HG03097 (cell line): ENCODE measurements around the gene CDR2L.
"Not testable (repeated sequence)": the region's sequence is repeated elsewhere in the genome, so short reads cannot be mapped to it uniquely, and the experiment has no call there.

Experiments
- ATAC-seq: cut with Tn5 transposase; IDR thresholded peaks from one replicate; pipeline ENCODE4 v1.9.1; 2021; ENCODE audit not compliant: unreplicated experiment, low FRiP score

CDR2L gene

DNA sequence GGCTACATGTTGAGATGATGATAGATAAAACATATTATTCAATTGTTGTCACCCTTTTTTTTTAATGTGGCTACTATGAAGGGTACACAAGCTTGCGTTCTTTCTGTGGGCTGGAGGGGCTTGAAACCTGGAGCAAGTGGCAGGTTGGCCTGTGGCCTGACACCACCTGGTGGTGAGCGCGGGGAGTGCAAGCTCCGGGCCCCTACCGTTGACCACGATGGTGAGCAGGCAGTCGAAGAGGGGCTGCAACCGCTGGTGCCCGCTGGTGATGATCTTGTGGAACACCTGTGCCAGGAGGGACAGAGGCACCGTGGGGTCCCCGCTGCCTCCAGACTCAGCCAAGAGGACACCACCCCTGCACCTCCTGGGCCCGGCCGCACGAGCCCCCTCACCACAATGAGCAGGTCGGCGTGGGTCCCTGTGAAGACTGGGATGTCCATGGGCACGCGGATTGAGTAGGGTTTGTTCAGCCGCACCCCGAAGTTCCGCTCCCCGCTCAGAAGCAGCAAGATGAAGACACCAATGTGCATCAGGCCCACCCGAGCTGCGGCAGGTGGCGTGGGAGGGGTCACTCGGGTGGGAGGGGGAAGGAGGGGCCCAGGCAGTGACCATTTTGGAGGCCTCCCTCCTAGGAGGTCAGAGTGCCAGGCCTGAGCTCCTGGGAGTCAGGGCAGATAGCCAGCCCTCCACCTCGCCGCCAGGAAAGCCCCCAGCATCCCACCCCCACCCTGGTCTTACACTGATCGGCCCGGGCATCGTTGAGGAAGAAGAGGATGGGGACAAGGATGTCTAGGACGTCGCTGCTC, 29.3 kb upstream of the CDR2L start:
- ATAC-seq: no peak

- no peak for ATAC-seq
Observed at GRCh38 chr17:74959826-74960515, 27.5 kb upstream of the CDR2L start.

DNA sequence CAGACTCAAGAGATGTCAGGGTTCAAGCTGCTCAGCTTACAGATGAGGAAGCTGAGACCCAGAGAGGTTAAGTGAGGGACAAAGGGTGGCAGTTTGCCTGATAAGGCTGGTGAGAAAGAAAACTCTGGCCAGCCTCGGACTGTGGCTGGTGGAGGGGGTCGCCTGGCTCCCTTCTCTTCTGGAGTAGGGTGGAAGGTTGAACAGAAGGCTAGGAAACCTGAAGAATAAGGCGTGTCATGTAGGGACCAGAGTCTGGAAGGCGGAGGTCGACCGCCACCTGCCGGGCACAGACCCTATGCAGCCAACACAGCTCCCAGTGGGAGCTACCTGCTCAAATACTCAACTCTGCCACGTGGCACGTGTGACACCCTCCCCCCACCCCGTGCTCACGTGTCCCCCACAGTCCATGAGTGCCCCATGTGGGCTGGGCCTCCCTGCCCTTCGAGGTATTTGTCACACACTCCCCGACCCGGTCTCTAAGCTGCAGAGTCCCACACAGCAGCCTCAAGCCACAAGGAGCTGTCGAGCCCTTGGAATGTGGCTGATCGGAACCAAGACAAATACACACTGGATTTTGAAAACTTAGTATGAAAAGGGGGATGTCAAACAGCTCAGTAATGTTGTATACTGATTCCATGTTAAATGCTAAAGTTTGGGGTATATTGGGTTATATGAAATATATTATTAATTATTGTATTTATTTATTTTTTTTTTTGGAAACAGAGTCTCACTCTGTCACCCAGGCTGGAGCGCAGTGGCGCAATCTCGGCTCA, 26.7 kb upstream of the CDR2L start:
- ATAC-seq: no peak

GRCh38 chr17:74961657-74962350, 25.6 kb upstream of the CDR2L start:
- no peak for ATAC-seq

GRCh38 chr17:74962622-74963394, 24.6 kb upstream of the CDR2L start:
- ATAC-seq: no peak

DNA sequence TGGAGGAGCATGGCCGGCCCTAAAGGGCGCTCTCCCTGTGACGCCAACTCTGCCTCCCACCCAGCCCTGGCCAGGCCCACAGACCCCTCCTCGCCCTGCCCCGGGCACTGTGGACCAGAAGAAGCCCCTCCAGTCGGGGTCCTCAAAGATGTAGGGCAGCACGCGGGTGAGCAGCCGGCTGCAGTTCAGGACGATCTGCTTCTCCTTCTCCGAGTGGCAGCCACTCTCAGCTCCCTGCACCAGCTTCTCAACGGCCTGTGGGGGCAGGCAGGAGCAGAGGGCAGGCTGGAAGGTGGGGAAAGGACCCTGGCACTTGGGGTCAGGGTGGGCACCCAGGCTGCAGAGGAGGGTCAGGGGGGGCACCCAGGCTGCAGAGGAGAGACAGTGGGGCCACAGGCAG, 23.8 kb upstream of the CDR2L start:
- no peak for ATAC-seq

- ATAC-seq: no peak
Observed at GRCh38 chr17:74964246-74964761, 23.1 kb upstream of the CDR2L start.

- ATAC-seq: no peak
Observed at GRCh38 chr17:74964988-74965622, 22.3 kb upstream of the CDR2L start.

GRCh38 chr17:74968361-74968780, 19.1 kb upstream of the CDR2L start:
- no peak for ATAC-seq

GRCh38 chr17:74969501-74969900, 17.9 kb upstream of the CDR2L start:
- not testable (repeated sequence) for ATAC-seq

DNA sequence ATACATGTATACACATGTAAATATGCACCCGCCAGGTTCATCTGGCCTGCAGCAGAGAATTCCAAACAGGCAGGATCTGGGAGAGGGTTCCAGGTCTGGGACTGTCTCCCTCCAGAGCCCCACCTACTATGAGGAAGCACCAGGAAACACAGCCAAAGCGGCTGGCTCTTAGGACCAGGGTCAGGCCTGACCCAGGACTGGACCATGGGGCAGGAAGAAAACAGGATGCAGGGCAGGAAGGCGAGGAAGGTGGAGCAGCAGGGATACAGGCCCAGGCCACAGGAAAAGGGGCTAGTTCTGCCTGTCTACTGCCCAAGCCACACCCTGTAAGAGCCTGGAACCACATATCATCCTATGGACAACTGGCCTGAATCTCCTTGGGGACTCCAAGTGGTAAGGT, 17.0 kb upstream of the CDR2L start:
- ATAC-seq: no peak

DNA sequence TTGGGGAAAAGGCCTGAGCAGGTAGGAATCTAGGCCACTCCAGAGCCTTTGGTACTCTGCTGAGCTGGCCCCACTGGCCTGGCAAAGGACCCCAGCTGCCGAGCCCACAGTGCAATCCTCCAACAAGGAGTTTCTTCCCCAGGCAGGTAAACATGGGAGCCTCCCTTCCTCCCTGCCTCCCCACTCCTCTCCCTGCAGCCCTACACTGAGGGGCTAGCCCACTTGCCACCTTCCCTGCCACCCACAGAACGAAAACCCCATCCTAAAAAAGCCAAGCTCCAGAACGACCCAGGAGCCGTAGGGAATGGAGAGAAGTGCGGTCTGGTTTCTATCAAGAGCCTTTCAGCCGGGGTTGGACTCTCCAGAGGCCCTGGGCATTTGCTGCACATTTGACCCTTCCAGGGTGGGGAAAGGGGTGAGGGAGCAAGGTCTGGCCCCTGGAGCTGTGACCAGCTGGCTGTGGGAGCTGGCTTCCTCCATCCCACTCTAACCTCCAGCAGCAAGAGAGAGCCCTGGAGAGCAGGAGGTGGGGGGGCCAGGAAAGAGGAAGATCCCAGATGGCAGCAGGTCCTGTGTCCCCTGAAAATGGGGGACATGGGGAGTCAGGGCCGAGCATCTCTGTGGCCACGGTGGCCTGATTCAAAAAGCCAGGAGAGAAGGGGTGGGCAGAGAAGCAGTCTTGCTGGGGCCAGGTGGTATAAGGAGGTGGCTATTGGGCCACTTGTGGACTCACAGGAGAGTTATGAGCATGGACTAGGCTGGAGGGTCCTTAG, 16.2 kb upstream of the CDR2L start:
- no peak for ATAC-seq

DNA sequence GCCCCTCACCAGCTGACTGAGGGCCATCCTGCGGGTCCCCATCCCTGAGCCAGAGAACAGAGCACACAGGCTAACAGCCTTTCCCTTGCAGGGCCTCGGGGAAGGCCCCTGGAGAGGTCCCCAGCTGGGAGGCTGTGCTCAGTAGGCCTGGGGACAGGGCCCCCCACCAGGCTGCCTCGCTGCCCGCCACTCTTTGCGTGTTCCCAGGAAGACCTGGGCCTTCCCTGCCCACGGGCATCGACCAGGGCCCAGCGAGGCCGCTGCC, 15.7 kb upstream of the CDR2L start:
- ATAC-seq: no peak

- ATAC-seq: no peak
Observed at GRCh38 chr17:74972107-74972972, 15.1 kb upstream of the CDR2L start, which contains the start of gene HID1. TSS of gene HID1 (minus strand) at chr17:74972759. CDS start at chr17:74972656, 103 bp downstream.

GRCh38 chr17:74972973-74973328, 14.5 kb upstream of the CDR2L start:
- no peak for ATAC-seq

GRCh38 chr17:74975943-74976342, 11.5 kb upstream of the CDR2L start:
- no peak for ATAC-seq

DNA sequence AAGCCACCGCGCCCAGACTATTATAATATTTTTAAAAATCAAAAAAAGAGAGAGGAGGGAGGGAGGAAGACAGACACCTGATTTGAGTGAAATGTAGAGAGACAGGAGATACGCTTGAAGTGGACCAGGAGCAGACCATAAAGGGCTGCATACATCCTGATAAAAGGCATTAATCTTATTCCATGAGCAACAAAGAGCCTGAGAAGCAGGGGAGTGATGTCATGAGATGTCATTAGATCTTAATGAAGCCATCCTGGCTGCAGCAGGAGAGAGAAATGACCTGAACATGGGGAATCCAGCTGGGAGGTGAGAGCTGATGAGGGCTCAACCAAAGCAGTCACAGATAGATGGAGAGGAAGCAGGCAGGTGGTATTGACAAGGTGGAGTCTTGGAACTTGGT, 9.6 kb upstream of the CDR2L start:
- ATAC-seq: no peak

GRCh38 chr17:74978240-74978639, 9.2 kb upstream of the CDR2L start:
- no peak for ATAC-seq
